Jurkat, Clone E6-1 (cell line): Measurements from ENCODE around the gene FBXO41.
A peak's percentile ranks its signal among the peaks of the same experiment; 100 is the strongest.
"Not testable (repeated sequence)": the region's sequence is repeated elsewhere in the genome, so short reads cannot be mapped to it uniquely, and the experiment has no call there.

Experiments
- DNase-seq: peaks from one replicate; pipeline ENCODE4 v3.0.0-alpha.2; 2011; ENCODE audit warnings: low read depth, low spot score
- H3K4me3 ChIP-seq: 2 replicates; pipeline ENCODE4 v1.5.1; 2011; ENCODE audit warnings: mild to moderate bottlenecking, low read length, control low read depth, moderate library complexity

Gene FBXO41

GRCh38 chr2:73263540-73264331, 20.5 kb downstream of the FBXO41 start:
- H3K4me3 ChIP-seq: no peak overlapping the region
- no peak for DNase-seq

DNA sequence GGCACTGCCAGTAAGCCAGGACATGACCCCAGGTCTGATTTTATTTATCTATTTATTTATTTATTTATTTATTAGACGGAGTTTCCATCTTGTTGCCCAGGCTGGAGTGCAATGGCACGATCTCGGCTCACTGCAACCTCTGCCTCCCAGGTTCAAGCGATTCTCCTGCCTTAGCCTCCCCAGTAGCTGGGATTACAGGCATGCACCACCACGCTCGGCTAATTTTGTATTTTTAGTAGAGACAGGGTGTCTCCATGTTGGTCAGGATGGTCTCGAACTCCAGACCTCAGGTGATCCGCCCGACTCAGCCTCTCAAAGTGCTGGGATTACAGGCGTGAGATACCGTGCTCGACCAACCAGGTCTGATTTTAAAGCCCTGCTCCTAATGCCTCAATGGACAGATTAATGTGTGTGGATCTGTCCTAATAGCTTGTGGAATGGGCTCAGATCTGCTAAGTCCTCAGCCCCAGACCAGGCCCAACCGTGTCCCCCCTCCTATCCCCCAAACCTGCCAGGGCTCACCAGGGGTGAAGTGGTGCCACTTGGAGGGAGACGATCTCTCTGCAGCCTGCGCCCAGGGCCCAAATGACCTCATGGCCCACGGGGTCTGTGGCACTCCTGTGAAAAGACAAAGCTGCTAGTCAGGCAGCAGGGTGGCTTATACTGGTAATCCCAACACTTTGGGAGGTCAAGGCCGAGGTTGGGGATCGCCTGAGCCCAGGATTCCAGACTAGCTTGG, 21.4 kb downstream of the FBXO41 start:
- H3K4me3 ChIP-seq, DNase-seq: not testable (repeated sequence)

GRCh38 chr2:73262108-73262651, 22.1 kb downstream of the FBXO41 start:
- no peak overlapping the region for H3K4me3 ChIP-seq
- no peak for DNase-seq

DNA sequence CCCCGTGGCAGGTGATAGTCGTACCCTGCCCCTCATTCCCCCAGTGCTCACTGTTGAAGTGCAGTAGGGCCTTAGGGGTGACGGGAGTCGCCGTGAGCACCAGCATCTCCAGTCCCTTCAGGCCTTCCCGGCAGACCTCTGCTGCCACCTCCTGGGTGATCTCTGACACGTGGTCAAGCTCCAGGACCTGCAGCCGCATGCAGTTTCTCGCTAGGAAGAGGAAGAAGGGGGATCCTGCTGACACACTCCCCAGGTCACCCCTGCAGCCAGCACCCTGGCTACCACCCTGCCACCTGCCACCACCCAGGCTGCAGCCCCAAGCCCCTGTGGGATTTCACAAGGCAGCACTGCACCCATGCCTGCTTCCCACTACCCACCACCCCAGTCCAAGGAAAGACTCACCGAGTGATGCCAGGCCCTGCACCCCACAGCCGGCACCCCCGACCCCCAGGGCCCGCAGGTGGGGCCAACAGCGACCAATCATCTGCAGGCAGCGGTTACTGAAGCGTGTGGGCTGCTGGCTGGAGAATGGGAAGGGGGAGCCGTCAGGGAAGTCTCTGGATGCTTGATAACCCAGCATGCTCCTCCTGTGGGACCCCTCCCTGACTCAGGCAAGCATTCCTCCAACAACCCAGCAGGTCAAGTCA, 23.8 kb downstream of the FBXO41 start:
- H3K4me3 ChIP-seq: no peak overlapping the region
- DNase-seq: no peak

- no peak overlapping the region for H3K4me3 ChIP-seq
- DNase-seq: no peak
Observed at GRCh38 chr2:73259704-73260337, 24.5 kb downstream of the FBXO41 start.

DNA sequence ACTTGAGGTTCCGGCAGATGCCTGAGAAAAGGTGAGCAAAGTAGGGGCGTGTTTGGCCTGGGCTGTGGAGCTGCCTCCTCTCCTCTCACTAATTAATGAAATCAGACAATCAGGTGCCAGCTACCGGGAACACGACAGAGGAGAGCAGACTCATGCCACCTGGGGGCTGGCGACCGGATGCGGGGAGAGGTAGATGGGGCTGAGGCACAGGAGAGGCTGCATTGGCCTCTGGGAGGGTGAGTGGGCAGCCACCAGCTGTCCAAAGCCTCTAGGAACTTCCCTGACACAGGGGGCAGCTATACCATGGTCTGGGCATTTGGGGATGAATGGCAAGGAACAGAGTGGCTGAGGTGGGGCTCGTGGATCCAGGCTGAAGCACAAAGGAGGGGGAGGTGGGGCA, 25.0 kb downstream of the FBXO41 start:
- H3K4me3 ChIP-seq: no peak overlapping the region
- DNase-seq: no peak

- no peak for DNase-seq
- H3K4me3 ChIP-seq: no peak overlapping the region
Observed at GRCh38 chr2:73258913-73259215, 25.4 kb downstream of the FBXO41 start.

- no peak for DNase-seq
- H3K4me3 ChIP-seq: no peak overlapping the region
Observed at GRCh38 chr2:73258186-73258912, 25.9 kb downstream of the FBXO41 start.

GRCh38 chr2:73257425-73258125, 26.7 kb downstream of the FBXO41 start:
- peak; percentile 35 for DNase-seq
- no peak overlapping the region for H3K4me3 ChIP-seq

DNA sequence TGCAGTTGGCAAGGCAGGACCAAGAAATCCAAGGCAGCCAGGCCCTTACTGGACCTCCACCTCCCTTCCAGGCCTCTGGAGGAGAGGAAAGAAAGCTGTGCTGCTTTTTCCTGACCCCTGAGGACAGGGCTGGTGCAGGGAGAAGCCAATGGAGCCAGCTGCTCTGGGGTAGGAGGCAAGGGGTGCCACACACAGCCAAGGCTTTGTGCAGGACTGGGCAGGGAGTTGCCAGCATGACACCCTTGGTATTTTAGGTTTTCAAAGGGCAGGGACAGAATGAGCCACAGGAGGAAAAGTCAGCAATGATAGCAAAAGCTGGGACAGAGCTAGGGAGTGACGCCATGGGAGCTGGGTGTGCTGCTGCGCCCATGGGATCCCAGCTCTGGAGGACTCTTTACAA, 27.3 kb downstream of the FBXO41 start:
- H3K4me3 ChIP-seq: no peak overlapping the region
- DNase-seq: no peak

GRCh38 chr2:73256618-73256922, 27.7 kb downstream of the FBXO41 start:
- DNase-seq: no peak
- H3K4me3 ChIP-seq: no peak overlapping the region

DNA sequence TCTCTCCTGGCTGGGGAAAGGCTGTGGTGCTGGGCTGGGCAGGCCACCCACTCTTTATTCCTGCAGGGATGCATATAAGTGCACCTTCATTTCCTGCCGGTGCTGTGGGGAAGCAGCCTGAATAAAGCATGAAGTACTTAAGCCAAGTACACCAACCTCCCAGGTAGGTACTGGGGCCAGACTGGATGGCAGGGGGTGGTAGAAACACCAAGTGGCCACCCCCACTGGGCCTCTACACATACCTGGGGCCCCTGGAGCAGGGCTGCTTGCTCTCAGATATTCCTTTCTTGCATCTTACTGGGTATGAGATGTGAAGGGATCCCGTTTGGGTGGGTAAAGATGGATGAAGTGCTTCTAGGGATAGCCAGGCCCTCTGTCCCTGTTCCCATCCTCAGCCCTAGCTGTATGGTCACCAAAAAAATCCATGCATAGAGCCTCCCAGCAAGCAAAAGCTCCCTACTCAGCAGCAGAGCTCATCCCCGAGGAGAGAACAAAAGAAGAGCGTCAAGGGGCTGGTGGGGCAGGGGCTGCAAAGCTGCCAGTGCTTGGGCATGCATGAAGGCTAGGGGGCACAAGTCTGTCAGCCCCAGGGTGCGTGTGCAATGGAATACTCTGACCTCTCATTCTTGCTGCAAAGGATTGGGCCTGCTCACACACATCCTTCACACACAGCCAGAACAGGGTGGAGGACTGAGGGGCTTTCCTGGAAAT, 28.2 kb downstream of the FBXO41 start:
- DNase-seq: no peak
- no peak overlapping the region for H3K4me3 ChIP-seq

- no peak overlapping the region for H3K4me3 ChIP-seq
Observed at GRCh38 chr2:73255007-73255644, 29.2 kb downstream of the FBXO41 start.

GRCh38 chr2:73254343-73255006, 29.8 kb downstream of the FBXO41 start:
- H3K4me3 ChIP-seq: no peak overlapping the region
- no peak for DNase-seq

More at GRCh38 chr2:73255007-73255644, 29.2 kb downstream of the FBXO41 start:
- no peak for DNase-seq

GRCh38 chr2:73253901-73254300, 30.4 kb downstream of the FBXO41 start:
- no peak overlapping the region for H3K4me3 ChIP-seq
- DNase-seq: no peak

GRCh38 chr2:73253400-73253799, 30.9 kb downstream of the FBXO41 start:
- no peak overlapping the region for H3K4me3 ChIP-seq
- no peak for DNase-seq
